Measurements from ENCODE around the gene LPIN2. TPM values are rescaled to one million over a fixed set of nuclear protein-coding genes. Genes with fewer than 3 reads are reported as not detected.
A peak's percentile ranks its signal among the peaks of the same experiment; 100 is the strongest.

LPIN2 gene
- total RNA-seq, 6 donors from 2014 or later, result 37.7 to 105 (median 57.3) TPM

DNA sequence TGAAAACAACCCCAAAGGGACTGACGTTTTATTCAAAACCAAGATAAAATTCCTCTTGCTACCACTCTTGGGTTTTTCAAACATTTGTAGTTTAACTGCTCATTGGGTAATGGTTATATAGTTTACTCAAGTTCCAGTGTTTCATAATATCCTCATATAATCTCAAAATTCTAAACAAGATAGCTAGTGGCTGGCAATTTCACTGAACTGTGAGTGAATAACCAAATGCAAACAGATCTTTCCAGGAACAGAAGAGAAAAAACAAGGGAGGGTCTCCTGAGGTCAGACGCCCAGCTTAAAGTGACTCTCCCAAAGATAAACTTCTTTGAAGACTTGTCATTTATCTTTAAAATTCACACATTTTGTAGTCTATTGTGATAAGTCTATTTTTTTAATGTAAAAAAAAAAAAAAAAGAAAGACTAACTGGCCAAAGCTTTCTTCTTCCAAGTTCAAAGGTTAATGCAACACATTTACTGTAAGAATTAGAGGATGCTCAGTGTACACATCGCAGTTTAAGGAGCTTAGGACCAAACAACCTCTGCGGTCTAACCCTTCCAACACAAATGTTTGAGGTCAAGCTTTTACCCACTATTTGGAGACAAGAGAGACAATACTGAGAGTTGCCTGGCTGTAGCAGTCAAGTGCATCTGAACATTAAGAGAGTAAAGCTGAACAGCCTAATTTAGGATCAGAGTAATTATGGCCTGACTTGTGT, 26.6 kb downstream of the LPIN2 start:
- Histone ChIP-seq H3K27me3 (no peaks in the 10 kb centered on the region), H3K4me1 (peaks cover 46 to 59% (median 49%) of the 10 kb centered on the region in 4 donors), H3K27ac (peak overlapping the region in 2 of 4 donors; percentile 18 to 28), H3K36me3 (no peaks in the 10 kb centered on the region), H3K9me3 (no peaks in the 10 kb centered on the region), H3K4me3 (no peak overlapping the region)
- ATAC-seq (ENCODE audit: low FRiP score in 2 of 2) (no peak), DNase-seq (no peak)
- TF ChIP-seq EP300 (IDR thresholded peaks at IDR 0.05) (no peak), POLR2A (IDR thresholded peaks at IDR 0.05) (no peak), POLR2AphosphoS5 (IDR thresholded peaks at IDR 0.05) (no peak)
- TF ChIP-seq, protein P1, sequence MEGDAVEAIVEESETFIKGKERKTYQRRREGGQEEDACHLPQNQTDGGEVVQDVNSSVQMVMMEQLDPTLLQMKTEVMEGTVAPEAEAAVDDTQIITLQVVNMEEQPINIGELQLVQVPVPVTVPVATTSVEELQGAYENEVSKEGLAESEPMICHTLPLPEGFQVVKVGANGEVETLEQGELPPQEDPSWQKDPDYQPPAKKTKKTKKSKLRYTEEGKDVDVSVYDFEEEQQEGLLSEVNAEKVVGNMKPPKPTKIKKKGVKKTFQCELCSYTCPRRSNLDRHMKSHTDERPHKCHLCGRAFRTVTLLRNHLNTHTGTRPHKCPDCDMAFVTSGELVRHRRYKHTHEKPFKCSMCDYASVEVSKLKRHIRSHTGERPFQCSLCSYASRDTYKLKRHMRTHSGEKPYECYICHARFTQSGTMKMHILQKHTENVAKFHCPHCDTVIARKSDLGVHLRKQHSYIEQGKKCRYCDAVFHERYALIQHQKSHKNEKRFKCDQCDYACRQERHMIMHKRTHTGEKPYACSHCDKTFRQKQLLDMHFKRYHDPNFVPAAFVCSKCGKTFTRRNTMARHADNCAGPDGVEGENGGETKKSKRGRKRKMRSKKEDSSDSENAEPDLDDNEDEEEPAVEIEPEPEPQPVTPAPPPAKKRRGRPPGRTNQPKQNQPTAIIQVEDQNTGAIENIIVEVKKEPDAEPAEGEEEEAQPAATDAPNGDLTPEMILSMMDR (IDR thresholded peaks at IDR 0.05), result no peak
- WGBS, 2 donors, result 54 to 62% methylated on average over 4 of the region's 4 CpGs

DNA sequence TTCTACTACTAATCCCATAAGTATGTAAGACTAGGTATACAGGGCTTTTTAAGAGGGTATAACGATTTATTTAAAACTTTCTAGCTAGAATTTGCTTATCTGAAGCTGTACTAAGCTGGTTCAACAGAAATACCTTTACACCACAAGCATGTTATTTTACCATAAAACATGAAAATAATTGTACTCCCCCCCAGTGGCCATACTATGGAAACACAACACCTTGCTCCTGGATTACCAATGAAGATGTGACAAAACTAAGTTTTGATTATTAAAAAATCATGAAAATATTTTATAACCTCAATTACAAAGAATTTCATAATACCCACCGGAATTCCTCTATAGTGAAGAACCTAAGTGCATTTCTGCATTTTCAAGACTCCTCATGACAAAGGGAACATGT, 27.3 kb downstream of the LPIN2 start:
- ATAC-seq (ENCODE audit: low FRiP score in 2 of 2) (peak in 1 of 2 donors; percentile 69), DNase-seq (no peak)
- H3K27ac ChIP-seq, result peak overlapping the region in 3 of 4 donors; percentile 8 to 28 (median 21)
- no peaks in the 10 kb centered on the region for H3K36me3 ChIP-seq
- no peaks in the 10 kb centered on the region for H3K9me3 ChIP-seq
- 45 to 73% methylated on average over 2 of the region's 2 CpGs for WGBS, 2 donors
- no peaks in the 10 kb centered on the region for H3K27me3 ChIP-seq
- TF ChIP-seq, protein P1 (IDR thresholded peaks at IDR 0.05), result peak; percentile 28 to 71 (median 52)
- no peak for TF ChIP-seq POLR2A (IDR thresholded peaks at IDR 0.05)
- H3K4me1 ChIP-seq, result peaks cover 53 to 65% (median 56%) of the 10 kb centered on the region in 4 donors
- no peak overlapping the region for H3K4me3 ChIP-seq

DNA sequence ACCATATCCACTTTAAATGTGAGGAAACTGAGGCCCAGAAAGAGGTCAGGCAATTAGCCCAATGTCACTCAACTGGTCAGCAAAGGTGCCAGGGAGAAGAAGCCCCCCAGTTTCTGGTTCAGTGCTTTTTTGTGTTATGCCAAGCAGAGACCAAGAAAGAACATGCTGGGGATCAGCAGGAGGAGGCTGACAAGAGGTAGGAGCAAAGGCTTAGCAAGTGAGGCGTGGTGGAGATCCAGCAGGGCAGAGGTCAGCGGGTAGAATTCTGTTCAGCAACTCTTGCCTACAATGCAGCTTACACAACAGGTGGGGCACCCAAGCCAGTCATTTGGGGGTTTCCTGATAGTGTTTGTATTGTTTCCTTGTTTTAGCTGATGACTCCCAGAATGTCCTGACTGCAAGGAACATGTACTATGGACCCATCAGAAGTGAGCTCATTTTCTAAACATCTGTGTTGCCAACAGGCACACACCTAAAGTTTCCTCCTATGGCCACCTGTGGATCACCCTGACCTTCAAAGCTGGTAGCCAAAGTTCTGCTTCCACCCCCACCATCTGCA, 28.2 kb downstream of the LPIN2 start:
- 60 to 81% methylated on average over 2 of the region's 2 CpGs for WGBS, 2 donors
- Histone ChIP-seq H3K36me3 (no peaks in the 10 kb centered on the region), H3K4me3 (no peak overlapping the region), H3K27me3 (no peaks in the 10 kb centered on the region), H3K27ac (peak overlapping the region in 3 of 4 donors; percentile 27 to 54 (median 44)), H3K9me3 (no peaks in the 10 kb centered on the region), H3K4me1 (peaks cover 61 to 74% (median 64%) of the 10 kb centered on the region in 4 donors)
- DNase-seq, result no peak
- ATAC-seq (ENCODE audit: low FRiP score in 2 of 2), result no peak
- TF ChIP-seq POLR2A (IDR thresholded peaks at IDR 0.05) (no peak), EP300 (IDR thresholded peaks at IDR 0.05) (peak in 1 of 4 donors; percentile 25), POLR2AphosphoS5 (IDR thresholded peaks at IDR 0.05) (peak in 1 of 2 donors; percentile 10)
- TF ChIP-seq, protein P1 (IDR thresholded peaks at IDR 0.05), result no peak

DNA sequence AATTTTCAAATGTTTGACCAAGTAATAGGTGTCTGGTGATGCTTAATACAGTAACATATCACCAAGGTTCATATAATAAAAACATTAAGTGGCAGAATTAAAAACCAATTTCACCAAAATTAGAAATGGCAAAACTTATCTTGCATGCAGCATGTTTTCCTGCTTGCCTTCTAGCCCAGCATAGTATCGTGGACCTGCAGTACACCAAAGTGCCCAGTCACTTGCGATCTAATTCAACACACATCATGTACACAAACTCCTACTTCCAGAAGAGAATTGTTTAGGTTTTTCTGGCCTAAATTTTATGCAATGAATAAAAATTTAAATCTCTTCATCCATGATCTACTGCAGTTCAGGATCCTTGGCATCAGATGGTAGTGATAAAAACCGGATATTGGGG, 28.9 kb downstream of the LPIN2 start:
- no peak for ATAC-seq (ENCODE audit: low FRiP score in 2 of 2)
- WGBS, 2 donors, result 85 to 89% methylated on average over 3 of the region's 3 CpGs
- no peaks in the 10 kb centered on the region for H3K9me3 ChIP-seq
- peaks cover 68 to 81% (median 70%) of the 10 kb centered on the region in 4 donors for H3K4me1 ChIP-seq
- H3K4me3 ChIP-seq, result no peak overlapping the region
- DNase-seq, result no peak
- H3K36me3 ChIP-seq, result no peaks in the 10 kb centered on the region
- no peaks in the 10 kb centered on the region for H3K27me3 ChIP-seq
- H3K27ac ChIP-seq, result peak overlapping the region in 2 of 4 donors; percentile 4 to 88
- TF ChIP-seq, protein P1 (IDR thresholded peaks at IDR 0.05), result no peak
- TF ChIP-seq POLR2A (IDR thresholded peaks at IDR 0.05) (no peak), POLR2AphosphoS5 (IDR thresholded peaks at IDR 0.05) (no peak), EP300 (IDR thresholded peaks at IDR 0.05) (no peak)
